LoVo (cell line): Measurements from ENCODE around the gene CHTF8.
"Not testable (repeated sequence)": the region's sequence is repeated elsewhere in the genome, so short reads cannot be mapped to it uniquely, and the experiment has no call there.

ENCODE experiments used
- DNase-seq: peaks from one replicate; pipeline ENCODE4 v3.0.0-alpha.2; 2016; ENCODE audit warnings: low spot score

The CHTF8 gene

DNA sequence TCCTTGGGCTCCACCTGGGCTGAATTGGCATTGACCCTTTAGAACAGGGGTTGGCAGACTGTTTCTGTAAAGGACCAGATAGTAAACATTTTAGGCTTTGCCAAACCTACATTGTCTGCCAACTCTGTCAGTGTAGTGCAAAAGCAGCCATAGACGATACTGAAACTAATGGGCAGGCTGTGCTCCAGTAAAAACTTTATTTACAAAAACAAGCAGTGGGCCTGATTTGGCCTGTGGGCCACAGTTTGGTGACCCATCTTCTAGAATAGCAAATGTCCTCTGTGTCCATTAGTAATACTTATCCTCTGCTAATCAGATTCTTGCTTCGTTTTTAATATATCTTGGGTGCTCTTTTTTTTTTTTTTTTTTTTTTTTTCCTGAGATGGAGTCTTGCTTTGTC, 6.2 kb upstream of the CHTF8 start:
- DNase-seq: no peak

DNA sequence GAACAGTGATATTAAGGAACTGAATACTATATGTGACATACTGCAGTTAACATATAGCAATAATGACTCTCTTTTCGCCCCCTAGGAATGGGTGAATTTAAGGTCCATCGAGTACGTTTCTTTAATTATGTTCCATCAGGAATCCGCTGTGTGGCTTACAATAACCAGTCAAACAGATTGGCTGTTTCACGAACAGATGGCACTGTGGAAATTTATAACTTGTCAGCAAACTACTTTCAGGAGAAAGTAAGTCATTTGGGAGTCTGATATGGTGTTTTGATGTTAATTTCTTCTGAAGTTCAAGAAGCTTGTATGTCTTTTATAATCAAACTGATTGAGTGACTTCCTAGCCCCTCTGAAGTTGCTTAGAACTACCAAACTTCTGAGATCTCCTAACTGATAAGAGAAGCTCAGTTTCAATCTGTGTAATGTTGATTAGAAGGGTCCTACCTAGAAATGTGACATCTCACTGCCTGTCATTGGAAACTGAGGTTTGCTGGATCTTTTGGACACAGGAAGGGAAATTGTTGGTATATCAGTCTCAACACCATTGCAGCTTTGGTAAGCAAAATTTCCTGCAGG, 1.1 kb upstream of the CHTF8 start:
- no peak for DNase-seq

DNA sequence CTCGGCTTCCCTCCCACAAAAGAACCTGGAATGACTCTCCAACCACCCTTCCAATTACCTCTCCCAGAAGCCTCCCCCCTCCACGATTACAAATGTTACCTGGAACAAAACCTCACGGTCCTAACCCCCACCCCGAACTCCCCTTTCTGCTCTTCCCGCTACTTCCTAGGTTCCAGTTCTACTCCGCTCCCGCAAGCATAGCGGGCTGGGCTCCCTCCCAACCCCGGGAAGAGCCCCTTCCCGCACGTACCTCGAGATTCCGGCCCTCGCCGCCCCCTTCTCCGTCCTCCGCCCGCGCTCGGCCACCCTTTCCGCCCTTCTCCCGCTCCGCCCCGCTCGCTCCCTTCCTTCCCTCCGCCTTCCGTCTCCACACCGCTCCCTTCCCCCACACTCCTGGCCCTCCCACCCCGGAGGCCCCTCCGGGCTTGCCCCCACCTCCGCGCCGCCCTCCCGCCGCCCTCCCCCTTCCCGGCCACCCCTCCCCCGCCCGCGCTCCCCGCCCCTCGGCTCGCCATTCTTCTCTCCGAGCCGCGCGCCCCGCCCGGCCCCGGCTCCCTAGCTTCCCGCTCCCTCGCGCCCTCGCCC, 457 bp downstream of the CHTF8 start:
- DNase-seq: peak; percentile 62

GRCh38 chr16:69131167-69131838, 1.1 kb downstream of the CHTF8 start:
- no peak for DNase-seq

DNA sequence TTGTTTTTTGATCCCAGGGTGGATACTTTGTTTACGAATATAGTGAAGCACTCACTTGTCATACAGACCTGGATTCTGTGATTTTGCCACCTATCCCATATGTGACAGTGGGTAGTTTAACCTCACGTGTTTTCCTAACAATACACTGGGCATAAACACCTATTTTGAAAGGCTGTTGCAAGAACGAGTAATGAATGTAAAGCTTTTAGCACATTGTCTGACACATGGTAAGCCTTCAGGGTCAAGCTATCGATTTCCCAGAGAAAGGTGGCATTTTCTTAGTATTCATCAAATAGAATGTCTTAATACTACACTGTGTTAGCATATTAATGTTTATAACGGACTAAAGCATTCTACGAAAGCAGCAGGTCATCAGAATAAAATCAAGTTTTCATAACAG, 1.9 kb downstream of the CHTF8 start:
- DNase-seq: no peak

- no peak for DNase-seq
Observed at GRCh38 chr16:69127966-69128510, 4.3 kb downstream of the CHTF8 start.

DNA sequence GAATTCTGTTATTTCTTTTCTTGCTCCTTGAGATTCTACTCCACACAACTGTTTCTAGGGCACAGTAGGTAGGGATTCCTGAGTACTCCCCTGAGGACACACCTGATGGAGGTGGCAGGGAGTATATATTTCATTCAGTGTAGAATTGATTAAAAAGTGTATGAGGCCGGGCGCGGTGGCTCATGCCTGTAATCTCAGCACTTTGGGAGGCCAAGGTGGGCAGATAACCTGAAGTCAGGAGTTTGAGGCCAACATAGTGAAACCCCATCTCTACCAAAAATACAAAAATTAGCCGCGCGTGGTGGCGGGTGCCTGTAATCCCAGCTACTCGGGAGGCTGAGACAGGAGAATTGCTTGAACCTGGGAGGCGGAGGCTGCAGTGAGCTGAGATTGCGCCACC, 5.6 kb downstream of the CHTF8 start:
- DNase-seq: not testable (repeated sequence)

DNA sequence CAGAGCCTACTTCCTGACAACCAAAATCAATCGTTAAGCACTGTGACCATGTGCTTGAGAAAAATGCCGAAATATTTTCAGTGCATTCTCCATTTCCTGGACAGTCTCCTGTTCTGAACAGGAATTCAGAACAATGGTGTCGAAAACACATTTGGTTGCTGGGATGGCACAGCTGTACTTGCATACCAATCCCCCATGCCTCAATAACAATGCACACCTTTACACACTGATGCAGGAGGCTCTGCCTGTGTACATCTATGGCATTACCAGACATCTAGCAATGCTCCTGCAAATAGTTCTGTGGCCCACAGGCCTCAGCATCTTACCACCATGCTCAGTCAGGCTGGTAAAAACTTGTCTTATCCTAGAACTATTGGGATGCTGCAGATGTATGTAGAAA, 6.2 kb downstream of the CHTF8 start:
- no peak for DNase-seq

DNA sequence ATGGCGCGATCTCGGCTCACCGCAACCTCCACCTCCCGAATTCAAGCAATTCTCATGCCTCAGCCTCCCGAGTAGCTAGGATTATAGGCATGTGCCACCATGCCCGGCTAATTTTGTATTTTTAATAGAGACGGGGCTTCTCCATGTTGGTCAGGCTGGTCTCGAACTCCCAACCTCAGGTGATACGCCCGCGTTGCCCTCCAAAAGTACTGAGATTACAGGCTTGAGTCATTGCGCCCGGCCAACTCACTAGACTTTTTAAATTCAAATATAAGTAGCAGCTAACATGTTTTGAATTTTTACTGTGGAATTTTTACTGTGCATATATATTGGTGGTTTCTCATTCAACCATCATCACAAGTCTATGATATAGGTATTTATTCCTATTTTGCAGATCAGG, 7.4 kb downstream of the CHTF8 start:
- DNase-seq: not testable (repeated sequence)

DNA sequence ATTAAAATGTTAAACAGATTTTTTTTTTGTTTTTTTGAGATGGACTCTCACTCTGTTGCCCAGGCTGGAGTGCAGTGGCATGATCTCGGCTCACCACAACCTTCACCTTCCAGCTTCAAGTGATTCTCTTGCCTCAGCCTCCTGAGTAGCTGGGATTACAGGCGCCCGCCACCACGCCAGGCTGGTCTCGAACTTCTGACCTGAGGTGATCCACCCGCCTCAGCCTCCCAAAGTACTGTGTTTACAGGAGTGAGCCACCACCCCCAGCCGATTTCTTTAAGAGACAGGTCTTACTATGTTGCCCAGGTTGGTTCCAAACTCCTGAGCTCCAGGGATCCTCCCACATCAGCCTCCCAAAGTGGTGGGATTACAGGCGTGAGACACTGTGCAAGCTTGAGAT, 8.0 kb downstream of the CHTF8 start:
- not testable (repeated sequence) for DNase-seq

- peak; percentile 57 for DNase-seq
Observed at GRCh38 chr16:69123910-69124309, 8.5 kb downstream of the CHTF8 start.

DNA sequence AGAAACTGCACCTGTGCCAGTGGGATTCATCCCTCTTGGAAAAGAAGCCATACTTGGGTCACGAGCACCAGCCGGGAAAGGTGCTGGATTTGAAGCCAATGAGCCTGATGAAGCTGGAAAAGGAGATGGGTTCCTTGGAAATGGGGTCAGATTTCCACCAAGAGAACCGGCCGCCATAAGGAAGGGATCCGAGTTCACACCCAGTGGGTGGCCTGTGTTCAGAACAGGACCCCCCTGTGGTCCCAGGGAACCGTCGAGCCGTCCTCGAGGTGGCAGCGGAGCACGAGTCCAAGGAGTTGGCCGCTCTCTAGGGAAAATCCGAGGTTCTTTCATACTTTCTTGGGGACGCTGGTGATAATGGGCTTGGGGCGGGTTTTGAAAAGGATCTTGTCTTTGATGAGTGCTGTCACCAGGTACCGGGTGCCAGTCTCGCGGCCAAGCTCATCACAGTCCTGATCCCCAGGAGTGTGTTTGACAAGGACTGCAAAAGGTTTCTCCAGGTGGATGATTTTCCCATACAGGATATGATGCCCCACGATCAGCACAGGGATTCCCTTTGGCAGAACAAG, 12.2 kb downstream of the CHTF8 start:
- DNase-seq: no peak

GRCh38 chr16:69119536-69119935, 12.9 kb downstream of the CHTF8 start:
- DNase-seq: no peak

DNA sequence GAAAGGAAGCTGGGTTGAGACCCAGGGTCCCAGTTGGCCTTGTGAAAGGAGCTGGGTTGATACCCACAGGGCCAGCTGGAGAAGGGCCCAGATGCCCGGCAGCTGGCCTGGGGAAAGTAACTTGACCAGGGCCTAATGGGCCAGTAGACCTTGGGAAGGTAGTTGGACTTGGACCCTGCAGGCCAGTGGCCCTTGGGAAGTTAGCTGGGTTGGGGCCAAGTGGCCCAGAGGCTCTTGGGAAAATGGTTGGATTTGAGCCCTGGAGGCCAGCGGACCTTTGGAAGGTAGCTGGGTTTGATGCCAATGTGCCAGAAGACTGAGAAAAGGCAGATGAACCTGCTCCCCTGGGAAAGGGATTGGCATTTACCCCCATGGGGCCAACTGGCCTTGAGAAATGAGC, 13.4 kb downstream of the CHTF8 start:
- no peak for DNase-seq

DNA sequence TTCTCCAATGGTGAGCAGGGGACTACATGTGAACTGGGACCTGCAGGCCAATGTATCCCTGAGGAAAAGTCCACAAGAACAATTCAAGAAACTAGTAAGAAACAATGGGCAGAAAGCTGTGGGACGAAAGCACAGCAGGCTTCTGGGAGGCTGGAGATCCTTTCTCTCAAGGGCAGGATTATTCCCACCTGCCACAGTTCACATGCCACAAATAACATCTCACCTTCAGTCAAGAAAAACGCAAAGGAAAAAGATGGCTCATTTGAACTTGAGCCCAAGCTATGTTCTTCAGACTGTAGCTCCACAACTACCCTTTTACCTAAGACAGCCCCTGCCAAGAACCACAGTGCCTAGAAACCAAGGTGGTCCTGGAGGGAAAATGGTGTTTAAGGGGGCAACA, 13.9 kb downstream of the CHTF8 start:
- DNase-seq: no peak

- DNase-seq: no peak
Observed at GRCh38 chr16:69116906-69117305, 15.5 kb downstream of the CHTF8 start.

- no peak for DNase-seq
Observed at GRCh38 chr16:69116256-69116875, 16.0 kb downstream of the CHTF8 start.

GRCh38 chr16:69115837-69116236, 16.6 kb downstream of the CHTF8 start:
- no peak for DNase-seq

GRCh38 chr16:69115361-69115760, 17.0 kb downstream of the CHTF8 start:
- DNase-seq: no peak

- DNase-seq: no peak
Observed at GRCh38 chr16:69114976-69115355, 17.4 kb downstream of the CHTF8 start.

DNA sequence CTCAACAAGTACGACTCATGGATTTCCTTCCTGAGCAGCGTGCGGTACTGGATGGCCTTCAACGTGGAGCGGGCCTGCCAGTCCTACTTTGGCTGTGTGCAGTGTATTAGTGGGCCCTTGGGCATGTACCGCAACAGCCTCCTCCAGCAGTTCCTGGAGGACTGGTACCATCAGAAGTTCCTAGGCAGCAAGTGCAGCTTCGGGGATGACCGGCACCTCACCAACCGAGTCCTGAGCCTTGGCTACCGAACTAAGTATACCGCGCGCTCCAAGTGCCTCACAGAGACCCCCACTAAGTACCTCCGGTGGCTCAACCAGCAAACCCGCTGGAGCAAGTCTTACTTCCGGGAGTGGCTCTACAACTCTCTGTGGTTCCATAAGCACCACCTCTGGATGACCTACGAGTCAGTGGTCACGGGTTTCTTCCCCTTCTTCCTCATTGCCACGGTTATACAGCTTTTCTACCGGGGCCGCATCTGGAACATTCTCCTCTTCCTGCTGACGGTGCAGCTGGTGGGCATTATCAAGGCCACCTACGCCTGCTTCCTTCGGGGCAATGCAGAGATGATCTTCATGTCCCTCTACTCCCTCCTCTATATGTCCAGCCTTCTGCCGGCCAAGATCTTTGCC, 17.9 kb downstream of the CHTF8 start:
- DNase-seq: no peak

DNA sequence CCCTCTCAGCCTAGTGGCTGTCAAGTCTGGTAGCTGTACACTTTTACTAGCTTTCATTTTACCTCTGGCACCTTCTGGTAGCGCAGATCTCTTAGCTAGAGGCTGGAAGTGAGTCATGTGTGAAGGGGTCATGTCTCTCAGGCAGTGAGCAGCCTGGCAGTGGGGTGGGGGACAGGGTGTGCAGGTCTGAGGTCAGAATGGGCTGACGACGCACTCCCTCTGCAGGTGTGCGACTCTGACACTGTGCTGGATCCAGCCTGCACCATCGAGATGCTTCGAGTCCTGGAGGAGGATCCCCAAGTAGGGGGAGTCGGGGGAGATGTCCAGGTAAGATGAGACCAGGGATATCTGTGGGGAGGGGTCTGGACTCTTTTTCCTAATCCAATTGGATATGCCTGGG, 19.2 kb downstream of the CHTF8 start:
- DNase-seq: no peak
